Measurements from ENCODE around the gene RIMKLB.
"Not testable (repeated sequence)": the region's sequence is repeated elsewhere in the genome, so short reads cannot be mapped to it uniquely, and the experiment has no call there.

RIMKLB gene

DNA sequence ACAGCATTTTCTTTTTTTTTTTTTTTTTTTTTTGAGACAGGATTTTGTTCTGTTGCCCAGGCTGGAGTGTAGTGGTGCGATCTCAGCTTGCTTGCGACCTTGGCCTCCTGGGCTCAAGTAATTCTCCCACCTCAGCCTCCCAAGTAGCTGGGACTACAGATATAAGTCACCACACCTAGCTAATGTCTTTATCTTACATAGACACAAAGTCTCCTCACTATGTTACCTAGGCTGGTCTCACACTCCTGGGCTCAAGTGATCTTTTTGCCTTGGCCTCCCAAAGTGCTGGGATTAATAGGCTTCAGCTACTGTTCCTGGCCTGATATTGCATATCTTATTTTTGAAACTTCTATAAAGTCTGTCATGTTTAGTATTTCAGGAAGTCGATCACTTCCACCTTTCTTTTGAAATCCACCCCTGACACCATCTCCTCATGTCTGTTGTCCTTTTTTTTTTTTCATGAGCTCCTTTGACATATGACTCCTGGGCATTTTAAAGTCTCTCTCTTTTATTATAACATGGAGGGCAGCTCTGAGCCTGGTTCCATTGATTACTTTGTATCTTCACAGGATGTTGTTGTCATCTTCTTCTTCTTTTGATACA lies 118.8 kb downstream of the RIMKLB start:
- Histone ChIP-seq H3K4me3 (ENCODE audit: low read length) (no peak overlapping the region), H3K36me3 (ENCODE audit: control insufficient read depth, insufficient read depth, low read length) (no peaks in the 10 kb centered on the region), H3K27ac (ENCODE audit: low read length) (no peak overlapping the region), H3K27me3 (ENCODE audit: control insufficient read depth, insufficient read depth, low read length) (no peaks in the 10 kb centered on the region), H3K4me1 (ENCODE audit: control insufficient read depth, insufficient read depth, low read length) (peaks cover 3% of the 10 kb centered on the region; the same call in 1 of the 2 replicates), H3K9me3 (ENCODE audit: control insufficient read depth, insufficient read depth, low read length) (no peaks in the 10 kb centered on the region)
- no peak for DNase-seq (ENCODE audit: low read depth, low spot score)
- no CpG with 5 or more reads among the region's 3 CpGs for WGBS (ENCODE audit: insufficient coverage, insufficient read length)

DNA sequence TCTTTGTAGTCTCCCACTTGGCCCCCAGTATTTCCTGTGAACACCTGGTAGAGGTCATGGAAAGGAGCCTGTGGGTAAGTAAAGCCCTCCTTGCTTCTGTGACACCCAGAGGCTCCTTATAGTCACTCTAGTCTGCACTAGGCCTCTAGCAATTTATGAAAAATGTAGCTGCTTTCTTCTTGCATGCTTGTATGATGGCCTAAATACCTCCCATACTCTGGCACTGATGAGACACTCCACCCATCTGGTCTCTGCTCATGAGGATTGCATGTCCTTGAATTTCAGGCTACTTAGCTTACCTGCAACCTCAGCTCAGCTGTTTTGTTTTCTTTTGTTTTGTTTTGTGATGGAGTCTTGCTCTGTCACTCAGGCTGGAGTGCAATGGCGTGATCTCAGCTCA lies 120.1 kb downstream of the RIMKLB start:
- Histone ChIP-seq H3K36me3 (ENCODE audit: control insufficient read depth, insufficient read depth, low read length) (no peaks in the 10 kb centered on the region), H3K27ac (ENCODE audit: low read length) (no peak overlapping the region), H3K4me3 (ENCODE audit: low read length) (no peak overlapping the region), H3K4me1 (ENCODE audit: control insufficient read depth, insufficient read depth, low read length) (peaks cover 6% of the 10 kb centered on the region; the same call in 1 of the 2 replicates), H3K9me3 (ENCODE audit: control insufficient read depth, insufficient read depth, low read length) (no peaks in the 10 kb centered on the region), H3K27me3 (ENCODE audit: control insufficient read depth, insufficient read depth, low read length) (no peaks in the 10 kb centered on the region)
- DNase-seq (ENCODE audit: low read depth, low spot score), result no peak
- WGBS (ENCODE audit: insufficient coverage, insufficient read length), result no CpG with 5 or more reads among the region's 1 CpG

- H3K27ac ChIP-seq (ENCODE audit: low read length), result no peak overlapping the region
- H3K4me1 ChIP-seq (ENCODE audit: control insufficient read depth, insufficient read depth, low read length), result peaks cover 7% of the 10 kb centered on the region; the same call in 1 of the 2 replicates
- H3K4me3 ChIP-seq (ENCODE audit: low read length), result no peak overlapping the region
- no peak for DNase-seq (ENCODE audit: low read depth, low spot score)
- no peaks in the 10 kb centered on the region for H3K36me3 ChIP-seq (ENCODE audit: control insufficient read depth, insufficient read depth, low read length)
- no peaks in the 10 kb centered on the region for H3K9me3 ChIP-seq (ENCODE audit: control insufficient read depth, insufficient read depth, low read length)
- no peaks in the 10 kb centered on the region for H3K27me3 ChIP-seq (ENCODE audit: control insufficient read depth, insufficient read depth, low read length)
- WGBS (ENCODE audit: insufficient coverage, insufficient read length), result no CpG with 5 or more reads among the region's 2 CpGs
Measured at GRCh38 chr12:8818526-8818925, 120.7 kb downstream of the RIMKLB start.

DNA sequence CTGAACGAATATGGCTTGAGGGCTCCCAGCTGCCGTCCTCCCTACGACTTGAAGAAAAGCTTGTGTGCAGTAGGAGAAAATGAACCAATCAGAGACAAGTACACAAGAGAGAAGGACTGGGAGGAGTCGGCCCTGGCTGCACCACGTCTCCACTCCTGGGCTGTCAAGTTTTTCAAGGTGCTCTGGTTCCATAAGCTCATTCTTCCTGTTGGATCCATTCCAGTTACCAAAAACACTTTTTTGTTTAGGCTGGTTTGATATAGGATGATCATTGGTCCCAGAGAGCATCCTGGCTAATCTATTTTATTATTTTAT lies 121.8 kb downstream of the RIMKLB start:
- Histone ChIP-seq H3K9me3 (ENCODE audit: control insufficient read depth, insufficient read depth, low read length) (no peaks in the 10 kb centered on the region), H3K4me1 (ENCODE audit: control insufficient read depth, insufficient read depth, low read length) (peaks cover 5% of the 10 kb centered on the region; the same call in 1 of the 2 replicates), H3K27me3 (ENCODE audit: control insufficient read depth, insufficient read depth, low read length) (no peaks in the 10 kb centered on the region), H3K27ac (ENCODE audit: low read length) (no peak overlapping the region), H3K36me3 (ENCODE audit: control insufficient read depth, insufficient read depth, low read length) (no peaks in the 10 kb centered on the region), H3K4me3 (ENCODE audit: low read length) (no peak overlapping the region)
- WGBS (ENCODE audit: insufficient coverage, insufficient read length), result no CpG with 5 or more reads among the region's 5 CpGs
- DNase-seq (ENCODE audit: low read depth, low spot score), result no peak

GRCh38 chr12:8820676-8821407 lies 123.1 kb downstream of the RIMKLB start:
- not testable (repeated sequence) for H3K27me3 ChIP-seq (ENCODE audit: control insufficient read depth, insufficient read depth, low read length); H3K36me3 ChIP-seq (ENCODE audit: control insufficient read depth, insufficient read depth, low read length); H3K27ac ChIP-seq (ENCODE audit: low read length); H3K4me3 ChIP-seq (ENCODE audit: low read length); DNase-seq (ENCODE audit: low read depth, low spot score); H3K9me3 ChIP-seq (ENCODE audit: control insufficient read depth, insufficient read depth, low read length); H3K4me1 ChIP-seq (ENCODE audit: control insufficient read depth, insufficient read depth, low read length)
- WGBS (ENCODE audit: insufficient coverage, insufficient read length), result no CpG with 5 or more reads among the region's 8 CpGs

DNA sequence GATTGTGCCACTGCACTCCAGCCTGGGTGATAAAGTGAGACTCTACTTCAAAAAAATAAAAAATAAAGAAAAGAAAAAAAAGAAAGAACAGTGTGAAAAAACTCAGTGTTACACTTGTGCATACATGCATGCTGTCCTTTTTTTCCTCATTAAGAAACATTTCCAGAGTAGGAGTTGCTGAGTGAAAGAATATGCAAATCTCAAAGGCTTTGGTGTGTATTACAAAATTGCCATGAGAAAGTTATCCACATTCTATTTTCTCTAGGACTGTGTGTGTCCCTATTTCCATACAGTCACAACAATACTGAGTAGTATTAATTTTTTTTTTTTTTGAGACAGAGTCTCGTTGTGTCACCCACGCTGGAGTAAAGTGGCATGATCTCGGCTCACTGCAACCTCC lies 123.8 kb downstream of the RIMKLB start:
- Histone ChIP-seq H3K36me3 (ENCODE audit: control insufficient read depth, insufficient read depth, low read length) (no peaks in the 10 kb centered on the region), H3K27ac (ENCODE audit: low read length) (no peak overlapping the region), H3K27me3 (ENCODE audit: control insufficient read depth, insufficient read depth, low read length) (no peaks in the 10 kb centered on the region), H3K9me3 (ENCODE audit: control insufficient read depth, insufficient read depth, low read length) (no peaks in the 10 kb centered on the region), H3K4me1 (ENCODE audit: control insufficient read depth, insufficient read depth, low read length) (peaks cover 5% of the 10 kb centered on the region; the same call in 1 of the 2 replicates), H3K4me3 (ENCODE audit: low read length) (no peak overlapping the region)
- no CpG with 5 or more reads among the region's 3 CpGs for WGBS (ENCODE audit: insufficient coverage, insufficient read length)
- DNase-seq (ENCODE audit: low read depth, low spot score), result no peak

DNA sequence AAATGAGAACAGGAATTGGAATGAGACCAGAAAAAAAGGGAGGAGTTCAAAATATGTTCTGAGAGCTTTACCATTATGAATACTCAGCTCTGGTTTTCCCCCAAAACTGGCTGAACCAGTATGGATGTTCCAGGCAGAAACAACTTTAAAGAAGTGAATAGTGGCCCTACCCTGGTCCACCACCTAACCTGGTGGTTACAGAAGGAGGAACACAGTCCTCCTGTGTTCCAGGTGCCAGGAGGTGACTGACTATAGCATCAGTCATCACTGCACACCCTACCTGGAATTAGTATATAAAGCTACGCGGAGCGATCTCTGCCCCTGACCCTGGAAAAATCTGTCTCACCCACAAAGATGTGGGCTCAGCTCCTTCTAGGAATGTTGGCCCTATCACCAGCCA lies 124.5 kb downstream of the RIMKLB start, which contains the start of gene A2ML1:
Gene A2ML1 (plus strand): TSS at position 324 of the 400 bp plus-strand sequence. CDS start 31 bp downstream, at position 355.
- H3K27ac ChIP-seq (ENCODE audit: low read length), result no peak within 1 kb of the TSS
- no CpG with 5 or more reads among the region's 3 CpGs for WGBS (ENCODE audit: insufficient coverage, insufficient read length)
- H3K36me3 ChIP-seq (ENCODE audit: control insufficient read depth, insufficient read depth, low read length), result no peaks in the 10 kb centered on the region
- H3K4me3 ChIP-seq (ENCODE audit: low read length), result no peak within 1 kb of the TSS
- no peak for DNase-seq (ENCODE audit: low read depth, low spot score)
- H3K27me3 ChIP-seq (ENCODE audit: control insufficient read depth, insufficient read depth, low read length), result no peaks in the 10 kb centered on the region
- no peaks in the 10 kb centered on the region for H3K9me3 ChIP-seq (ENCODE audit: control insufficient read depth, insufficient read depth, low read length)
- peaks cover 5% of the 10 kb centered on the region; the same call in 1 of the 2 replicates for H3K4me1 ChIP-seq (ENCODE audit: control insufficient read depth, insufficient read depth, low read length)

DNA sequence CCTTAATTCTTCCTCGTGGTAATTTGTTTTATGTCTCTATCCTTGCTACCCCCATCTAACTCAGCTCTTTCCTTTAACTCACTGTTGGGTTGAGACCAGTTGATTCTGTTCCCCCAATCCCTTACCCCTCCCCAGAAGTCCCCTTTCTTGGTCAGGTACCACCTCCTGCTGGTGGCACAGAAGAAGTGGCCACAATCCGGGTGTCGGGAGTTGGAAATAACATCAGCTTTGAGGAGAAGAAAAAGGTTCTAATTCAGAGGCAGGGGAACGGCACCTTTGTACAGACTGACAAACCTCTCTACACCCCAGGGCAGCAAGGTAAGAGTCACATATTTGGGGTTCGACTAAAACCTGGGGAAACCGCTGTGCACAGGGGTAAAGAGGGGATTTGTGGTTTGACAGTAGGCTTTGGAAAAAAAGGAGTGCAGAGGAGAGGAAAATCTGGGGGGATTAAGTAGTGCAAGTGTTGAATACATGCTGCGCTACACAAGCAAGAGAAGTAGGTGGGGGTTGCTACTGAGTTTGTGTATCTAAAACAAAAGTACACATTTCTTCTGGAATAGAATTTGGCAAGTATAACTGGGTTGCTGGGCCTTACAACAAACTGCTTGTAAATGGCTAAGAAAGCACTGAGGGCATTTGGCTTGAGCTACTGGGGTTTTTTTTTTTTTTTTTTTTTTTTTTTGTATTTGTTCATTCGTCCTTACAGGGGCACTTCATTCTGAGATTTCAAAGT lies 125.9 kb downstream of the RIMKLB start:
- no CpG with 5 or more reads among the region's 8 CpGs for WGBS (ENCODE audit: insufficient coverage, insufficient read length)
- H3K4me3 ChIP-seq (ENCODE audit: low read length), result no peak overlapping the region; the same call in 1 of the 2 replicates
- H3K4me1 ChIP-seq (ENCODE audit: control insufficient read depth, insufficient read depth, low read length), result peaks cover 8% of the 10 kb centered on the region; the same call in 1 of the 2 replicates
- H3K36me3 ChIP-seq (ENCODE audit: control insufficient read depth, insufficient read depth, low read length), result no peaks in the 10 kb centered on the region
- peak; percentile 84 for DNase-seq (ENCODE audit: low read depth, low spot score)
- no peak overlapping the region for H3K27ac ChIP-seq (ENCODE audit: low read length)
- no peaks in the 10 kb centered on the region for H3K27me3 ChIP-seq (ENCODE audit: control insufficient read depth, insufficient read depth, low read length)
- H3K9me3 ChIP-seq (ENCODE audit: control insufficient read depth, insufficient read depth, low read length), result no peaks in the 10 kb centered on the region

DNA sequence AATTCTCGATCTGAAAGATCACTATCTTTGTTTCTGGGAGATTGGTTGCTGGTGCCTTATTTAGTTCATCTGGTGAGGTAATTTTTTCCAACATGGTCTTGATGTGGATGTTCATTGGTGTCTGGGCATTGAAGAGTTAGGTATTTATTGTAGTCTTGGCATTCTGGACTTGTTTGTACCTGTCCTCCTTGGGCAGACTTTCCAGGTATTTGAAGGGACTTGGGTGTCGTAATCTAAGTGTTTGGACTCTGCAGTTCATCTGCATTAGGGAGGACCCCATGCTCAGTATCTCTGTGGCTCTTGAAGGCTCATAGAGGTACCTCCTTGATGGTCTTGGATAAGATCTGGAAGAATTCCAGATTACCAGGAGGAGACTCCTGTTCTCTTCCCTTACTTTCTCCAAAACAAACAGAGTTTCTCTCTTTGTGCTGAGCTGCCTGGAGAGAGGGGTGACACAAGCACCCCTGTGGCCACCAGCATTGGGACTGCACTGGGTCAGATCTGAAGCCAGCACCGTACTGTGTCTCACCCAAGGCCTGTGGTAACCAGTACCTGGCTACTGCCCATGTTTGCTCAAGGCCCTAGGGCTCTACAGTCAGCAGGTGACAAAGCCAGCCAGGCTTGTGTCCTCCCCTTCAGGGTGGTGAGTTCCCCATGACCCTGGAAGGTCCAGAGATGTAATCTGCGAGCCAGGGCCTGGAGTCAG lies 129.9 kb downstream of the RIMKLB start:
- WGBS (ENCODE audit: insufficient coverage, insufficient read length), result no CpG with 5 or more reads among the region's 4 CpGs
- no peak for DNase-seq (ENCODE audit: low read depth, low spot score)
- H3K9me3 ChIP-seq (ENCODE audit: control insufficient read depth, insufficient read depth, low read length), result no peaks in the 10 kb centered on the region
- no peaks in the 10 kb centered on the region for H3K36me3 ChIP-seq (ENCODE audit: control insufficient read depth, insufficient read depth, low read length)
- H3K27me3 ChIP-seq (ENCODE audit: control insufficient read depth, insufficient read depth, low read length), result no peaks in the 10 kb centered on the region
- peaks cover 8% of the 10 kb centered on the region; the same call in 1 of the 2 replicates for H3K4me1 ChIP-seq (ENCODE audit: control insufficient read depth, insufficient read depth, low read length)
- no peak overlapping the region for H3K27ac ChIP-seq (ENCODE audit: low read length)
- no peak overlapping the region for H3K4me3 ChIP-seq (ENCODE audit: low read length)

Measured in iPS DF 6.9 (cell line).